K562 (cell line): ENCODE results near the gene FBXO11. TPM values are rescaled to one million over a fixed set of nuclear protein-coding genes. Genes with fewer than 3 reads are reported as not detected.
A peak's percentile ranks its signal among the peaks of the same experiment; 100 is the strongest.

ENCODE experiments used
- CHAMP1 ChIP-seq: fragments of 450-650 bp; IDR thresholded peaks from 2 replicates; pipeline ENCODE4 v1.6.1; 2016; ENCODE audit warnings: mild to moderate bottlenecking
- DIDO1 ChIP-seq: fragments of 450-650 bp; IDR thresholded peaks from 2 replicates; pipeline ENCODE4 v1.6.1; 2016; ENCODE audit warnings: low read depth, missing biosample characterization, missing genetic modification characterization
- ELF4 ChIP-seq: fragments of 450-650 bp; formaldehyde crosslinking; IDR thresholded peaks from 2 replicates; pipeline ENCODE4 v1.4.0; 2022; ENCODE audit warnings: missing genetic modification characterization
- MYNN ChIP-seq, 2 experiments: sonication (generic); formaldehyde crosslinking in 1 of 2; IDR thresholded peaks; 2 replicates each; pipeline versions ENCODE4 v1.5.0 to v1.6.1; 2016 to 2020; ENCODE audit warnings: antibody characterized with exemption in 1 of 2, missing genetic modification reagents in 1 of 2
- RBFOX2 ChIP-seq: fragments of 200-400 bp; formaldehyde crosslinking; IDR thresholded peaks from 2 replicates; pipeline ENCODE4 v1.6.1; 2017; ENCODE audit warnings: low read depth, mild to moderate bottlenecking, low read length, moderate library complexity
- RERE ChIP-seq: sonication (generic); formaldehyde crosslinking; IDR thresholded peaks from 2 replicates; pipeline ENCODE4 v1.8.0; 2023; ENCODE audit warnings: missing genetic modification reagents, mild to moderate bottlenecking, borderline replicate concordance
- SIN3B ChIP-seq: fragments of 450-650 bp; IDR thresholded peaks from 2 replicates; pipeline ENCODE4 v1.6.1; 2017; ENCODE audit warnings: low read depth, mild to moderate bottlenecking, moderate library complexity
- SPI1 ChIP-seq: IDR thresholded peaks from 2 replicates; pipeline ENCODE4 v1.6.1; 2011; ENCODE audit warnings: low read depth, low read length, control low read depth, borderline replicate concordance
- ZBTB34 ChIP-seq: fragments of 250-450 bp; sonication (Bioruptor Pico); IDR thresholded peaks from 2 replicates; pipeline ENCODE4 v1.8.0; 2021; ENCODE audit warnings: mild to moderate bottlenecking, moderate library complexity
- ZFX ChIP-seq: sonication (generic); formaldehyde crosslinking; IDR thresholded peaks from 2 replicates; pipeline ENCODE4 v1.8.0; 2022; ENCODE audit warnings: mild to moderate bottlenecking, missing genetic modification reagents, moderate library complexity
- ZNF512 ChIP-seq: IDR thresholded peaks from 2 replicates; pipeline ENCODE4 v1.6.1; 2016; ENCODE audit warnings: missing genetic modification characterization, missing compliant biosample characterization
- polyA plus RNA-seq, 8 experiments: library from polyadenylated mRNA; depleted of rRNA in 4 of 8; stranded (reverse) in 5 of 8; unstranded in 3 of 8; fragments of >200 nt; fragmentation: Nextera tagmentation in 2 of 8; fragmentation: Illumina TruSeq in 1 of 8; extraction: Ambion mirVana in 2 of 8; extraction: Trizol in 1 of 8; gene quantifications; 2 replicates each; pipeline versions ENCODE4 v1.2.1 to v1.2.3, GENCODE V29; 2011 to 2014; ENCODE audit warnings: inconsistent platforms in 1 of 8, missing spikeins in 1 of 8
- total RNA-seq, 7 experiments: library from RNA; depleted of rRNA in 6 of 7; stranded (reverse); fragments of >200 nt in 6 of 7; fragmentation: Illumina TruSeq in 2 of 7; extraction: Trizol in 2 of 7; gene quantifications; 2 replicates each; pipeline versions ENCODE4 v1.2.1 to v1.2.3, GENCODE V29; 2011 to 2021; ENCODE audit warnings: low replicate concordance in 1 of 7

The FBXO11 gene
- total and polyA plus RNA-seq, 9 of the 15 experiments (the other 6 are each of a cell fraction or from before 2014, with no cell fraction given): 8.8 to 44.5 (median 24.1) TPM

- TF ChIP-seq RERE (CRISPR knock-in tag) (no peak), SPI1 (peak; percentile 75), ELF4 (CRISPR knock-in tag) (no peak), RBFOX2 (peak; percentile 61), ZBTB34 (CRISPR knock-in tag) (no peak), DIDO1 (tag) (no peak), MYNN (IDR thresholded peaks at IDR 0.05) (no peak), MYNN (CRISPR knock-in tag; IDR thresholded peaks at IDR 0.05) (no peak), SIN3B (no peak), ZNF512 (tag) (no peak), ZFX (CRISPR knock-in tag) (0 out of 2 replicates have a peak, but pooled peaks have one; percentile 15), CHAMP1 (0 out of 2 replicates have a peak, but pooled peaks have one; percentile 13)
These were observed at the start of gene FBXO11 (continued) for GRCh38 chr2:47906157-47907038.
